ENCODE results near the gene APOBEC3H. TPM values are rescaled to one million over a fixed set of nuclear protein-coding genes. Genes with fewer than 3 reads are reported as not detected.

APOBEC3H gene
- total RNA-seq, 1 donor from 2014 or later, result 0.84 TPM

DNA sequence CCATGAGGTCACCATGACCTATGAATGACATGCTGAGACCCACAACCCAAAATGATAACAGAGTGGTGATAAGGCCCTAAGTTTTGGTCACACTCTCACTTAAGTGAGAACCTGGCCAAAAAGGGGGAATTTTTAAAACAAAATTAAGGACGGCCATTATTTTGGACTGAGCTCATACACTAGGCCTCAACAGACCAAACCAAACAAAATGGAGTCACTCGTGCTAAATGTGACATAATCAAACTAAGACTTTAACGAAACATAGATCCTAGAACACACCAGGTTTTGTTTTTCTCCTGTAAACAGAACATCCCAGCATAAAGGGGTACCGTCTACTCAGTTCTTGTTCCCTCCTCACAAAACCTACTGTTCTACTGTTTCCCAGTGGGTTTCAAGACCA lies 11.4 kb downstream of the APOBEC3H start:
- Histone ChIP-seq H3K4me3 (no peak overlapping the region), H3K36me3 (no peaks in the 10 kb centered on the region), H3K9me3 (no peaks in the 10 kb centered on the region), H3K27me3 (peaks cover 8% of the 10 kb centered on the region), H3K27ac (no peak overlapping the region), H3K4me1 (no peaks in the 10 kb centered on the region)
- TF ChIP-seq CTCF (IDR thresholded peaks at IDR 0.05), result no peak
- intact Hi-C loops (cut with DNase I), result no loop called here
- DNase-seq (no peak), ATAC-seq (no peak)

DNA sequence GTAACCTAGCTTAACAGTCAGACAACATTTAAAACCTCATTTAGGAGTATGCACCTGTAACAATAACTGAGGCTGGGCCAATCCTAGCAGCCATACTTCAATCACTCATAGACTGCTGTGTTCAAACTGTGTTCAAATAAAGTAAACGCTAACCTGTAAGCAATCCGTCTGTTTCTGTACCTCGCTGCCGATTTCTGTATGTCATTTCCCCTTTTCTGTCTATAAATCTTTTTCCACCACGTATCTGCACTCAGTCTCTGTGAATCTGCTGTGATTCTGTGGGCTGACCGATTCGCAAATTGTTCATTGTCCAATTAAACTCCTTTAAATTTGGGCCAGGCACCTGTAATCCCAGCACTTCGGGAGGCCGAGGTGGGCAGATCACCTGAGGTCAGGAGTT lies 12.3 kb downstream of the APOBEC3H start:
- intact Hi-C loops (cut with DNase I), result no loop called here

DNA sequence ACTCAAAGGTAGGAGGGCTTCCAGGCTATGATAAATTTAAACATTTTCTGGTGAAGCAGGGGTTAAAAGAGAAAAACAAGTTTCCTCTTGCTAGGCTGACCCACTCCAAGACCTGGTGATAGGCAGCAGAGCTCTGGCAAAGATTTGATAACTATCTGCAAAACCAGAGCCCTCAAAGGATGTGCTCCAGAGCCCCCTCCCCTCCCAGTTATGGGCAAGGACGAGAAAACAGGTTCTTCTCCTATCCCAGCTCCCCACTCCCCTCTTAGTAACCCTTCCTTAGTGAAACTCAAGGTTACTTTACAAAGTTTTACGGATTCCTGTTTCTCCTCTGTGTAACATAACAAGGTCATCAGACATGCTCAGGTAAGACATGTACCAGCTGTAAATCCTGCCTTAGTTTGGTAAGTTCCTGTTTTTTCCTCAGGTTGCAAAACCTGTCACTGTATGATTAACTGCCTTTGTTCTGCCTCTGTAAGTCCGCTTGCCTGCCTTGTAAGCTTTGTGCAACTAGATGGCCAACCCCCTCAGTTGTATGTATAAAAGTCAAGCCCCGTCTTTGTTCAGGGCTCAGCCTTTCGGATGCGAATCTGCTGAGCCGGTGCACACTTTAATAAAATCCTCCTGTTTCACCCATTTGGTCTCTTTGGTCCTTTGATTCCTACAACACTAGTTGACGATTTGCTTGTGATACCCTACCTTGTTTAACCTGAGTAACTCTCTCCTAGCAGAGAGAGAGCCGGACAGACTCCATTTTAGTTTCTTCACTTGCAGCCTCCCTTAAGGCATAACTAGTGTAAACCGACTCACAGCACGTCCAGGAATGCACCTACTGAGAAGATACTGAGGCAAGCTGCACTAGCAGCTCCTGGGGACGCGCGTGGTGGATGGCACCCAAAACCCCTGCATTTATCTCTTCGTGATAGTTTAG lies 13.9 kb downstream of the APOBEC3H start:
- H3K27me3 ChIP-seq, result peaks cover 16% of the 10 kb centered on the region
- intact Hi-C loops (cut with DNase I), result no loop called here
- H3K9me3 ChIP-seq, result no peaks in the 10 kb centered on the region
- no peaks in the 10 kb centered on the region for H3K4me1 ChIP-seq
- H3K4me3 ChIP-seq, result no peak overlapping the region
- ATAC-seq (no peak), DNase-seq (no peak)
- H3K27ac ChIP-seq, result no peak overlapping the region
- TF ChIP-seq CTCF (IDR thresholded peaks at IDR 0.05), result no peak
- H3K36me3 ChIP-seq, result no peaks in the 10 kb centered on the region

More for the DNA sequence above, 12.3 kb downstream of the APOBEC3H start:
- Histone ChIP-seq H3K27ac (no peak overlapping the region), H3K36me3 (no peaks in the 10 kb centered on the region), H3K4me1 (no peaks in the 10 kb centered on the region), H3K9me3 (no peaks in the 10 kb centered on the region), H3K4me3 (no peak overlapping the region), H3K27me3 (peaks cover 16% of the 10 kb centered on the region)
- no peak for TF ChIP-seq CTCF (IDR thresholded peaks at IDR 0.05)
- ATAC-seq (no peak), DNase-seq (no peak)

GRCh38 chr22:39114112-39114511 lies 17.1 kb downstream of the APOBEC3H start:
- H3K9me3 ChIP-seq, result no peaks in the 10 kb centered on the region
- ATAC-seq (no peak), DNase-seq (no peak)
- peaks cover 27% of the 10 kb centered on the region for H3K27me3 ChIP-seq
- no peak overlapping the region for H3K27ac ChIP-seq
- intact Hi-C loops (cut with DNase I), result no loop called here
- no peaks in the 10 kb centered on the region for H3K4me1 ChIP-seq
- TF ChIP-seq CTCF (IDR thresholded peaks at IDR 0.05), result no peak
- H3K4me3 ChIP-seq, result no peak overlapping the region
- no peaks in the 10 kb centered on the region for H3K36me3 ChIP-seq

DNA sequence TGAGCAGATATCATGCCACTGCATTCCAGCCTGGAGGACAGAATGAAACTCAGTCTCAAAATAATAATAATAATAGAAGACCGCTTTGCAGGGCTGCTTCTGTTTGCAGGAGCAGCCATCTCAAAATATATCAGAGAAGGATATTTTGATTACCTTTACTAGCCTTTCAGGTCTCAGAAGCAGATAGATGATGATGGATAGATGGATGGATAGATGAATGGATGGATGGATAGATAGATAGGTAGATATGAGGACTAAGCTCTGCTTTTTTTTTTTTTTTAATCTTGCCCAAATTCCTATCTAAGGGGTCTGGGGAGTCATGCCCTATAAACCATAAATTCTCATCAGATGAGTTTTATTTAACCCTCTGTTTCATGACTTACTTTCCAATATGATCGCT lies 18.5 kb downstream of the APOBEC3H start:
- Histone ChIP-seq H3K36me3 (no peaks in the 10 kb centered on the region), H3K4me1 (no peaks in the 10 kb centered on the region), H3K27ac (no peak overlapping the region), H3K4me3 (no peak overlapping the region), H3K9me3 (no peaks in the 10 kb centered on the region), H3K27me3 (peaks cover 27% of the 10 kb centered on the region)
- ATAC-seq, result no peak
- TF ChIP-seq CTCF (IDR thresholded peaks at IDR 0.05), result no peak
- no peak for DNase-seq
- intact Hi-C loops (cut with DNase I), result no loop called here
